ENCODE results near the gene SLC35G2. TPM values are rescaled to one million over a fixed set of nuclear protein-coding genes. Genes with fewer than 3 reads are reported as not detected.
"Not testable (repeated sequence)": the region's sequence is repeated elsewhere in the genome, so short reads cannot be mapped to it uniquely, and the experiment has no call there.

SLC35G2 gene
- total RNA-seq, result 1 to 10 TPM; 3.4 to 9.6 TPM

GRCh38 chr3:136818769-136819391 is at the start of gene SLC35G2:
SLC35G2 (plus strand) TSS chr3:136819126; CDS start chr3:136854461, 35,335 bp downstream.
- H3K4me1 Mint-ChIP-seq, result peaks cover 6% of the 10 kb centered on the region
- H3K27ac Mint-ChIP-seq, result peak within 1 kb of the TSS; percentile 79
- peaks cover 17% of the 10 kb centered on the region for H3K27me3 Mint-ChIP-seq
- peaks cover 7% of the 10 kb centered on the region for H3K36me3 Mint-ChIP-seq (ENCODE audit: low read depth)
- H3K9me3 Mint-ChIP-seq, result peaks cover 3% of the 10 kb centered on the region
- H3K4me3 Mint-ChIP-seq, result peak within 1 kb of the TSS; percentile 96
- ATAC-seq (replicated peaks), result peak; percentile 54

GRCh38 chr3:136772709-136773108 is 46.2 kb upstream of the SLC35G2 start:
- Mint-ChIP-seq H3K27me3 (no peaks in the 10 kb centered on the region), H3K4me1 (no peaks in the 10 kb centered on the region), H3K36me3 (ENCODE audit: low read depth) (no peaks in the 10 kb centered on the region), H3K4me3 (no peak overlapping the region), H3K9me3 (no peaks in the 10 kb centered on the region), H3K27ac (no peak overlapping the region)
- ATAC-seq (replicated peaks), result no peak

GRCh38 chr3:136778865-136779264 is 40.1 kb upstream of the SLC35G2 start:
- Mint-ChIP-seq H3K9me3 (no peaks in the 10 kb centered on the region), H3K27me3 (no peaks in the 10 kb centered on the region), H3K4me3 (no peak overlapping the region), H3K27ac (no peak overlapping the region), H3K4me1 (no peaks in the 10 kb centered on the region), H3K36me3 (ENCODE audit: low read depth) (no peaks in the 10 kb centered on the region)
- no peak for ATAC-seq (replicated peaks)

DNA sequence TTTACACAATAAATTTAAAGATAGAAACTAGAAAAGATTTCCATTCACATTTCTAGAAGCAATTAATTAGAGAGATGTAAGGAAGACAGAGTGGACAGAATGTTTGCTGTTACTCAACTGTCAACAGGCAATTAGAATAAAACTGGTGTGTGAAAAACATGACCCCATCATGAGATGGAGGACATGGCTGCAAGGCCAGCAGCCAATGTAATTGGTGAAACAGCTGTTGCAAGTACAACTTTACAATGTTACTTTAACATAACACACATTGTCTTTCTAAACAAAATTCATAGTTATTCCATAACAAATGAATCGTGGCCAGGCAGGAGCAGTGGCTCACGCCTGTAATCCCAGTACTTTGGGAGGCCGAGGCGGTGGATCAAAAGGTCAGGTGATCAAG is 38.2 kb upstream of the SLC35G2 start:
- H3K27me3 Mint-ChIP-seq, result no peaks in the 10 kb centered on the region
- H3K4me1 Mint-ChIP-seq, result no peaks in the 10 kb centered on the region
- H3K9me3 Mint-ChIP-seq, result no peaks in the 10 kb centered on the region
- no peak overlapping the region for H3K4me3 Mint-ChIP-seq
- no peaks in the 10 kb centered on the region for H3K36me3 Mint-ChIP-seq (ENCODE audit: low read depth)
- no peak for ATAC-seq (replicated peaks)
- no peak overlapping the region for H3K27ac Mint-ChIP-seq

GRCh38 chr3:136783708-136784191 is 35.2 kb upstream of the SLC35G2 start:
- no peaks in the 10 kb centered on the region for H3K27me3 Mint-ChIP-seq
- H3K27ac Mint-ChIP-seq, result no peak overlapping the region
- H3K4me3 Mint-ChIP-seq, result no peak overlapping the region
- H3K9me3 Mint-ChIP-seq, result no peaks in the 10 kb centered on the region
- no peaks in the 10 kb centered on the region for H3K36me3 Mint-ChIP-seq (ENCODE audit: low read depth)
- H3K4me1 Mint-ChIP-seq, result peaks cover 10% of the 10 kb centered on the region
- ATAC-seq (replicated peaks), result no peak

DNA sequence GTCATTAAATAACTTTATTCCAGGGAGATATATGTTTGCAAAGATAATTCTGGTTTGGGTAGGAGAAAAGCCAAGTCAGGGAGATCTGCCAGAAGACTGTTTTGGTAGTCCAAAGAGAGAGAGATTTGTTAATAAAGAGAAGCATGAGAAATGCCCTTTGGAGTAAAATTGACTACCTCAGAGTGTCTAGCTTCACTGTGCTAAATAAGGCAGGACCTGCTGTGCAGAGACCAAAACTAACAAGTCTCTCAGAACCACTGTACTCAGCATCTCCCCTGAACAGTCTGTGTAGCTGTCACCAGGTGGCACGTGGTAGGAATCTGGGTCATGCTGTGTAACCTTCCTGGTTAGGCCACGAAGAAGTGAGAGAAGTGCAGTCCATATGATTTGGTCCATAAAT is 31.6 kb upstream of the SLC35G2 start:
- Mint-ChIP-seq H3K9me3 (no peaks in the 10 kb centered on the region), H3K27me3 (no peaks in the 10 kb centered on the region), H3K4me3 (peak overlapping the region; percentile 21), H3K27ac (peak overlapping the region; percentile 57), H3K4me1 (peaks cover 10% of the 10 kb centered on the region), H3K36me3 (ENCODE audit: low read depth) (no peaks in the 10 kb centered on the region)
- ATAC-seq (replicated peaks), result peak; percentile 96

GRCh38 chr3:136788154-136788553 is 30.8 kb upstream of the SLC35G2 start:
- H3K4me1 Mint-ChIP-seq, result peaks cover 10% of the 10 kb centered on the region
- H3K9me3 Mint-ChIP-seq, result no peaks in the 10 kb centered on the region
- ATAC-seq (replicated peaks), result no peak
- no peaks in the 10 kb centered on the region for H3K36me3 Mint-ChIP-seq (ENCODE audit: low read depth)
- H3K4me3 Mint-ChIP-seq, result no peak overlapping the region
- no peak overlapping the region for H3K27ac Mint-ChIP-seq
- no peaks in the 10 kb centered on the region for H3K27me3 Mint-ChIP-seq

DNA sequence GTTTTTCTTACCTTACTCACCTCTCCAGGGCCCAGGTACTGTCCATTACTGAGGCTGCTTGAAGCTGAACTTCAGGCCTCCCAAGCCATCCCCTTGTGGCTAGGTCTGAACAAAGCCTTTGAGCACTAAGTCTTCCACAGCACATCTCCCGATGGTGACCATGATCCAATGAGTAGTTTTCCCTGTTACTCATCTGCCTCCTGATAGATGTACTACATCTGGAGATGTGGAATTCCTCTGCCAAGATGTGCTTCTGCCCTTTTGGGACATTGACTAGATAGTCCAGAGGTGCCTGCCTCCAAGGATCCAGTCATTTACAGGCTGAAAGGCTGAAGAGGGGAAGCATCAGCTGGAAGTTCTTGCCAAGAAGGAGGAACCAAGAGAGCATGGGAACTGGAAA is 28.9 kb upstream of the SLC35G2 start:
- Mint-ChIP-seq H3K9me3 (no peaks in the 10 kb centered on the region), H3K36me3 (ENCODE audit: low read depth) (no peaks in the 10 kb centered on the region), H3K4me3 (no peak overlapping the region), H3K4me1 (peaks cover 10% of the 10 kb centered on the region), H3K27ac (no peak overlapping the region), H3K27me3 (peaks cover 3% of the 10 kb centered on the region)
- ATAC-seq (replicated peaks), result no peak

DNA sequence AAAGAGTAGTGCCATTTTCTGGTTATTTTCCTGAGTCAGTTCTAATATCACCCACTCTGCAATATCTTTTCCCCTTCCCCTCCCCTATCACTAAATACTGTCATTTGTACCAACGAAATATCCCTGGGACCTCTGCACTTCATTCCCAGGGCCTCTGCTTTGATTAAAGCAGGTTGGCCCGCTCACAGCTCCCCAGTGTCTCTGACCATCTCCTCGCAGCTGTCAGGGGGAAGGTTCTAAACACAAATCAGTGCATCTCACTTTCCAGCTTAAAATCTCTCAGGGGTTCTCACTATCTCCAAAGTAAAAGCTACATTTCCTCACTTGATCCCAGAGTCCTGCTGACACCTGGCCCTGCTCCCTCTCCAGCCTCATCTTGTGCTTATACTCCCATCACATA is 28.1 kb upstream of the SLC35G2 start:
- Mint-ChIP-seq H3K4me1 (peaks cover 10% of the 10 kb centered on the region), H3K9me3 (no peaks in the 10 kb centered on the region), H3K27me3 (peaks cover 3% of the 10 kb centered on the region), H3K4me3 (no peak overlapping the region), H3K27ac (no peak overlapping the region), H3K36me3 (ENCODE audit: low read depth) (no peaks in the 10 kb centered on the region)
- no peak for ATAC-seq (replicated peaks)

- H3K27ac Mint-ChIP-seq, result no peak overlapping the region
- H3K4me1 Mint-ChIP-seq, result no peaks in the 10 kb centered on the region
- no peak for ATAC-seq (replicated peaks)
- no peaks in the 10 kb centered on the region for H3K9me3 Mint-ChIP-seq
- H3K4me3 Mint-ChIP-seq, result no peak overlapping the region
- H3K27me3 Mint-ChIP-seq, result peaks cover 3% of the 10 kb centered on the region
- no peaks in the 10 kb centered on the region for H3K36me3 Mint-ChIP-seq (ENCODE audit: low read depth)
These were observed 26.2 kb upstream of the SLC35G2 start for GRCh38 chr3:136792556-136793330.

DNA sequence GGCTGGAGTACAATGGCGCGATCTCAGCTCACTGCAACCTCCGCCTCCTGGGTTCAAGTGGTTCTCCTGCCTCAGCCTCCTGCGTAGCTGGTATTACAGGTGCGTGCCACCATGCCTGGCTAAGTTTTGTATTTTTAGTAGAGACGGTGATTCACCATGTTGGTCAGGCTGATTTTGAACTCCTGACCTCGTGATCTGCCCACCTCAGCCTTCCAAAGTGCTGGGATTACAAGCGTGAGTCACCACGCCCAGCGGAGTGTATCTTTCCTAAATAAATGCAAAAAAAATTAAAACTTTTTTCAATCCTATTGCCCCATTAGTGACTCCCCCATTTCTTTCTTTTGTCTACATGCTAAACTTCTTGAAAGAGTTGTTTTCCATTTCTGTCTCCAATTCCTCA is 17.8 kb upstream of the SLC35G2 start:
- not testable (repeated sequence) for ATAC-seq (replicated peaks); H3K4me1 Mint-ChIP-seq; H3K27me3 Mint-ChIP-seq; H3K4me3 Mint-ChIP-seq; H3K36me3 Mint-ChIP-seq (ENCODE audit: low read depth); H3K27ac Mint-ChIP-seq; H3K9me3 Mint-ChIP-seq

GRCh38 chr3:136802481-136802996 is 16.4 kb upstream of the SLC35G2 start:
- Mint-ChIP-seq H3K4me1 (peaks cover 5% of the 10 kb centered on the region), H3K27ac (no peak overlapping the region), H3K9me3 (no peaks in the 10 kb centered on the region), H3K4me3 (no peak overlapping the region), H3K27me3 (peaks cover 3% of the 10 kb centered on the region), H3K36me3 (ENCODE audit: low read depth) (no peaks in the 10 kb centered on the region)
- ATAC-seq (replicated peaks), result no peak

- H3K4me1 Mint-ChIP-seq, result peaks cover 5% of the 10 kb centered on the region
- no peak overlapping the region for H3K4me3 Mint-ChIP-seq
- no peak overlapping the region for H3K27ac Mint-ChIP-seq
- no peaks in the 10 kb centered on the region for H3K36me3 Mint-ChIP-seq (ENCODE audit: low read depth)
- H3K27me3 Mint-ChIP-seq, result peaks cover 3% of the 10 kb centered on the region
- ATAC-seq (replicated peaks), result no peak
- H3K9me3 Mint-ChIP-seq, result no peaks in the 10 kb centered on the region
These were observed 14.8 kb upstream of the SLC35G2 start for GRCh38 chr3:136804141-136804540.

GRCh38 chr3:136804813-136805212 is 14.1 kb upstream of the SLC35G2 start:
- peaks cover 3% of the 10 kb centered on the region for H3K27me3 Mint-ChIP-seq
- no peaks in the 10 kb centered on the region for H3K9me3 Mint-ChIP-seq
- H3K4me1 Mint-ChIP-seq, result peaks cover 5% of the 10 kb centered on the region
- no peak for ATAC-seq (replicated peaks)
- no peak overlapping the region for H3K4me3 Mint-ChIP-seq
- H3K36me3 Mint-ChIP-seq (ENCODE audit: low read depth), result no peaks in the 10 kb centered on the region
- H3K27ac Mint-ChIP-seq, result no peak overlapping the region

DNA sequence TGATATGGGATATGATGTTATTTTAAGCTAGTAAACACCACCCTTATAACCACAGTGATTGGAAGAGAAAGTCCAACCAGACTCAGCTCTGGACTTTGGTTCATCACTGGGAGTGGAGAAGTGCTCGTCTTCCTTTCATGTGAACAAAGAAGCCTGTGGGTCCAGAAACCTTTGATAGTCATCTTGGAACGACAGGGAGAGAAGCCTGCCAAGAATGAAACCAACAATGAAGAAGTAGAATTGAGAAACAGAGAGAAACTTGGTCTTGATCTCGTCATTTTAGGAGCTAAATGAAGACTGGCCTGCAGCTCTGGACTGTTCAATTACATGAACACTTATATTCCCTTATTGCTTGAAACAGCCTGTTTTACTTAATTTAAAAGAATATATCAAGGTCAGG is 13.1 kb upstream of the SLC35G2 start:
- peaks cover 5% of the 10 kb centered on the region for H3K4me1 Mint-ChIP-seq
- no peaks in the 10 kb centered on the region for H3K36me3 Mint-ChIP-seq (ENCODE audit: low read depth)
- H3K27ac Mint-ChIP-seq, result no peak overlapping the region
- ATAC-seq (replicated peaks), result no peak
- no peak overlapping the region for H3K4me3 Mint-ChIP-seq
- H3K27me3 Mint-ChIP-seq, result peaks cover 3% of the 10 kb centered on the region
- no peaks in the 10 kb centered on the region for H3K9me3 Mint-ChIP-seq
